ENCODE measurements around the gene CPXM2.

Gene CPXM2

DNA sequence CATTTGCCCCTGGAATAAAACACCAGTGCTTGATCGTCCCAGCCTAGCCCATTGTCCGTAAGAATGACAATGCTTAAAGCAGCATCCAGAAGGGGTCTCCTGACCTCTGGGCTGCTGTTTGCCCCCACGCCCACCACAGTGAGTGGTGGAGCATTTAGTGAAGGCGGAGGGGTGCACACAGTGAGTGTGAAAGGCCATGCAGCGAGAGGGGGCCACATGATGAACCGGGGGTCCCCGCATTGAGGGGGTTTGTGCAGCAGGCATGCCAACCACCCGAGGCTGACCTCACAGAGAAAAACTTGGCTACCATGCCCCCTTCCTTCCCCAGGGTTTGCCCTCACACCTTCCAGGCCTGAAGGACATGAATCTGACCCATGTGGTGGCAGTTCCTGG lies 28.4 kb downstream of the CPXM2 start:
- no peak overlapping the region for H3K27ac ChIP-seq
- POLR2A ChIA-PET (ENCODE audit: low non-redundant PET): no interaction called here
- TF ChIP-seq, protein P1, sequence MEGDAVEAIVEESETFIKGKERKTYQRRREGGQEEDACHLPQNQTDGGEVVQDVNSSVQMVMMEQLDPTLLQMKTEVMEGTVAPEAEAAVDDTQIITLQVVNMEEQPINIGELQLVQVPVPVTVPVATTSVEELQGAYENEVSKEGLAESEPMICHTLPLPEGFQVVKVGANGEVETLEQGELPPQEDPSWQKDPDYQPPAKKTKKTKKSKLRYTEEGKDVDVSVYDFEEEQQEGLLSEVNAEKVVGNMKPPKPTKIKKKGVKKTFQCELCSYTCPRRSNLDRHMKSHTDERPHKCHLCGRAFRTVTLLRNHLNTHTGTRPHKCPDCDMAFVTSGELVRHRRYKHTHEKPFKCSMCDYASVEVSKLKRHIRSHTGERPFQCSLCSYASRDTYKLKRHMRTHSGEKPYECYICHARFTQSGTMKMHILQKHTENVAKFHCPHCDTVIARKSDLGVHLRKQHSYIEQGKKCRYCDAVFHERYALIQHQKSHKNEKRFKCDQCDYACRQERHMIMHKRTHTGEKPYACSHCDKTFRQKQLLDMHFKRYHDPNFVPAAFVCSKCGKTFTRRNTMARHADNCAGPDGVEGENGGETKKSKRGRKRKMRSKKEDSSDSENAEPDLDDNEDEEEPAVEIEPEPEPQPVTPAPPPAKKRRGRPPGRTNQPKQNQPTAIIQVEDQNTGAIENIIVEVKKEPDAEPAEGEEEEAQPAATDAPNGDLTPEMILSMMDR (conservative IDR thresholded peaks at IDR 0.05; ENCODE audit: low read depth): no peak
- CTCF ChIA-PET: no interaction called here
- DNase-seq (ENCODE audit: low spot score): no peak

DNA sequence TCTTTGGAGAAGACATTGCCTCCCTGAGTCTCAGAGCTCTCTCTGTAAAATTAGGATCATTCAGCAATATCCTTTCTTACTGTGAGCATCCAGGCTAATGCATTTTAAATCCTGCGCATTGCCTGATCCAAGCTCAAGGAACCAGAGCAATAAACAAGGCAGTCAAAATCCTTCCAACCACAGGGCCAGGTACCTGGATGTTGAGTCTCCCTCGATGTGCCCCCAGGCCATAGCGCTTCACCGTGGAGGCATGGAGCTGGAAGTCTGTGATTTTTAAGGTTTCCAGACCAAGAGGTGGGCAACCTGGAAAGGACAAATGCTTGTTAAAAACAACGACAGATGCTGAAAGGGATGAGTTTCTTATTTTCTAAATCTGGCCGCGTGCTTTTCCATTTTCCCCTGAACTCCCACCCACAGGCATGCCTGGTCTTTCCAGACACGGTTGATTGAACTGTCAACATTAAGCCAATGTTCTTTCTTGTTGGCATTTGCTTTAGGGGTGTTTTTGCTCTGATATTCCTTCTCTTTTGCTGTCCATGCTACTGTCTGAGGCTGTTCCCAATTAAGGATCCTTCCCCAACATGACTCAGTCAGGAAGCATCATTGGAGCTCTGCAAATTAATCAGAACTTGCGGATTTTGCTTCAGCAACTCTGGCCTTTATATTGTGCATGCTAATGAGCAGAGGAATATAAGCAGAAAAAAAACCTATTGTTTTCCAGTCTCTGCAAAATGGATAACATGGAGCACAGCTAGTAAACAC lies 29.0 kb downstream of the CPXM2 start:
- ChIA-PET POLR2A (ENCODE audit: low non-redundant PET) (no interaction called here), CTCF (no interaction called here)
- TF ChIP-seq, protein P1 (conservative IDR thresholded peaks at IDR 0.05; ENCODE audit: low read depth): no peak
- no peak for DNase-seq (ENCODE audit: low spot score)
- no peak overlapping the region for H3K27ac ChIP-seq

DNA sequence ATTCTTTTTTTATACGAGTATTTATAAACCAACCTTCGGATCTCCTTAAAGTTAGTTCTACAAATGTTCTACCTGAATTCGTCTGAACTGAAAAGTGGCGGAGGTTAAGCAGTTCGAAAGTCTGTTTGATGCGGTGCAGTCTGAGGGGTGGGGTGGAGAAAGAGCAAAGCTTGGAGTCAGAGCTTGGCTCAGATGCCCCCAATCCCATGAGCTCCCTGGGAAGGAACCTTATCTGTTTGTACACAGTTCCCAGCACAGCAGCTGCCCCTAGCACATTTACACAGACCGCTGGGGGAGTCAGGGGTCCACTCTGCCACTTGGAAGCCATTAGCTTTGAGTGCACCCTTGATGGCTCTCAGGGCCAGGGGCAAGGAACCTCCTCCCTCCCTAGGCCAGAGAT lies 30.8 kb downstream of the CPXM2 start:
- CTCF ChIA-PET: interaction anchor here (0.5 kb wide), 1 partner anchor 99 kb away, joined by 4 read pairs; no protein-coding TSS in a partner anchor
- POLR2A ChIA-PET (ENCODE audit: low non-redundant PET): no interaction called here
- TF ChIP-seq, protein P1 (conservative IDR thresholded peaks at IDR 0.05; ENCODE audit: low read depth): no peak
- no peak for DNase-seq (ENCODE audit: low spot score)
- no peak overlapping the region for H3K27ac ChIP-seq

DNA sequence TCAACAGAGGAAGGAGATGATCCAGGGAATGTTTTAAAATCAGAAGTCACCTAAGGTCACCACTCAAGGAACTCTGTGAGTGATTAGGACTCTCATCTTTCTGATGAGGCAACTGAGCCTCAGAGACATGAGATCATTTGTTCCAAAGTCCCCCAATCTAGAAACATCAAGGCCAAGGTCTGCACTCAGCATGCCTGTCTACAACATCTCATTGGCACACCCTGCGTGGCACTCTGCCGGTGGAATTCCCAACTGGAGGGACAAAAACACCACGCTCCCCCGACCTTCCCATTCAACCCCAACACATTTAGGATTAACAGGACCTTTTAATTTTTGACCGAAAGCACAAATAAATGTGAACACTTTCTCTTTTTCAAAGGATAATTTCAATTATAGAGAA lies 31.4 kb downstream of the CPXM2 start:
- CTCF ChIA-PET: no interaction called here
- no peak overlapping the region for H3K27ac ChIP-seq
- no peak for DNase-seq (ENCODE audit: low spot score)
- TF ChIP-seq, protein P1 (conservative IDR thresholded peaks at IDR 0.05; ENCODE audit: low read depth): no peak
- POLR2A ChIA-PET (ENCODE audit: low non-redundant PET): no interaction called here

DNA sequence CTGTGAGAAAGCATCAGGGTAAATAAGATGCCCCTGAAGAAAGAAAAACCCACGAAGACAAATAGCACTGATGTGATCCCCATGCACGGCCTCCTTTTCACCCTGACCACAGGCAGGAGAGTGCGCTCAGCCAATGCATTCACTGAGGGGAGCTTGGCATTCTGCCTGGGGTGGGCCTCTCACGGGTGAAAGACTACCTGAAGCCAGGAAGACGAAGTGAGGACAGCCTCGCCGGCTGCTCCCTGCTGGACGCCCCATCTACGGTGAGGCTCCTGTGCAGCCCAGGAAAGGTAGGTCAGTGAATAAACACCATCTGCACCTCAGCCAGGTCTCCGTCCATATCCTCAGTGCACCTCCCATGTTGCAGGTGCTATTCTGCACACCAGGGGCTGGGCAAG lies 32.0 kb downstream of the CPXM2 start:
- TF ChIP-seq, protein P1 (conservative IDR thresholded peaks at IDR 0.05; ENCODE audit: low read depth): no peak
- no peak overlapping the region for H3K27ac ChIP-seq
- POLR2A ChIA-PET (ENCODE audit: low non-redundant PET): no interaction called here
- DNase-seq (ENCODE audit: low spot score): no peak
- CTCF ChIA-PET: no interaction called here

DNA sequence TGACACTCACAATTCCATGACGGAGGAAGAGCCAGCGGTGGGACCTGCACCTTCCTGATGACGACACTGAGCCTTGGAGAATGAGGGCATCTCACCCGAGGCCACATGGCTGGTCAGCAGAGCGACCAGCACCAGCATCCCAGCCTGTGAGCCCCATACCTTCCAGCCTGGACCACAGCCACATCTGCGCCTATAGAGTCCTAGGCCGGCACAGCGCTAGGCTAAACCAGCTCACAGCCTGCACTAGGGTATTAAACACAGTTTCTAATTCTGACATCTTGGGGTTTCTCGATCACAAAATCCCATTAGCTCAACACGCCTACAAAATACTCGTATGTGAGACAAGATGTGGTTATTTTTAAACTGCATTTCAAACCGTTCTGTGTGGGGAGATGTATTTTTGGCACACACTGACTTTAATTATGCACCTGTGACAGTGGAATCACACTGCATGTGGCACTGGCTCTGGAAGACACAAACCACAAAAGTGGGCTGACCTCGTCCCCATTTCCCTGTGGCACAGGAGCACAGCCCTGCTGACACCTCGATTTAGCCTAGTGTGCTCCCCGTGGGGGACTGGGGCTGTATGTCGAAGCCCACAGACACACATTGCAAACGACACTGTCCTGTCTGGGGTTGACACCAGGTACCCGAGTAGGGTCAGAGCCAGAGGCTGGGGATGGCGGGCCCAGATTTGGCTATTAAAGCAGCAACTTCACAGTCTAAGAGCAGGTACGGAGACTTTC lies 32.5 kb downstream of the CPXM2 start:
- no peak for DNase-seq (ENCODE audit: low spot score)
- ChIA-PET POLR2A (ENCODE audit: low non-redundant PET) (no interaction called here), CTCF (no interaction called here)
- H3K27ac ChIP-seq: no peak overlapping the region
- TF ChIP-seq, protein P1 (conservative IDR thresholded peaks at IDR 0.05; ENCODE audit: low read depth): no peak

Measured in RWPE1 (cell line).